ENCODE data around the gene BCR. TPM values are rescaled to one million over a fixed set of nuclear protein-coding genes. Genes with fewer than 3 reads are reported as not detected.
A peak's percentile ranks its signal among the peaks of the same experiment; 100 is the strongest.

The BCR gene
- total RNA-seq, 1 experiment from 2014 or later, result 129 TPM

DNA sequence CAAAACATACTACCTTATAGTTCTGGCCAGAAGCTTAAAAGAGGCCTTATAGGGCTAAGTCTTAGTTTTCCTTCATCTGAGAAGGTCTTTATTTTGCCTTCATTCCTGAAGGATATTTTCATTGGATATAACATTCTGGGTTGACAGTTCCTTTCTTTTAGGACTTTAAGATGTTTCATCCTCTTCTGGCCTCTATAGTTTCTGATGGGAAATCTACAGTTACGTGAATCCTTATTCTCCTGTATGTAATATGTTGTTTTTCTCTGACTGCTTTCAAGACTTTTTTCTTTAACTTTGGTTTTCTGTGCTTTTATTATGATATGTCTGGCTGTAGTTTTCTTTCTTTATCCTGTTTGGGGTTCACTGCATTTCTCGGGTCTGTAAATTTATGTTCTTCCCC is 48.2 kb downstream of the BCR start:
- 0 out of 2 replicates have a peak overlapping the region, but pooled peaks have one; percentile 3 for H3K27ac Mint-ChIP-seq
- no peak for ATAC-seq
- ChIA-PET POLR2A (interaction anchor here (1.1 kb wide), 1 partner anchor 14 kb away, joined by 5 read pairs; no protein-coding TSS in a partner anchor), CTCF (interaction anchor here (1.5 kb wide), 1 partner anchor 13 kb away, joined by 4 read pairs; no protein-coding TSS in a partner anchor)
- DNase-seq (ENCODE audit: low spot score), result no peak
- TF ChIP-seq ZNF317 (CRISPR knock-in tag; IDR thresholded peaks at IDR 0.05; ENCODE audit: borderline replicate concordance, low read depth) (0 out of 2 replicates have a peak, but pooled peaks have one; percentile 45), EMX1 (CRISPR knock-in tag; IDR thresholded peaks at IDR 0.05) (no peak)
- H3K4me3 Mint-ChIP-seq, result no peak overlapping the region
- peaks cover 30% of the 10 kb centered on the region for H3K36me3 Mint-ChIP-seq
- peaks cover 24% of the 10 kb centered on the region for H3K9me3 Mint-ChIP-seq
- H3K4me1 Mint-ChIP-seq, result peaks cover 84% of the 10 kb centered on the region
- H3K27me3 Mint-ChIP-seq (ENCODE audit: low read depth), result no peaks in the 10 kb centered on the region; the same call in 1 of the 2 replicates

DNA sequence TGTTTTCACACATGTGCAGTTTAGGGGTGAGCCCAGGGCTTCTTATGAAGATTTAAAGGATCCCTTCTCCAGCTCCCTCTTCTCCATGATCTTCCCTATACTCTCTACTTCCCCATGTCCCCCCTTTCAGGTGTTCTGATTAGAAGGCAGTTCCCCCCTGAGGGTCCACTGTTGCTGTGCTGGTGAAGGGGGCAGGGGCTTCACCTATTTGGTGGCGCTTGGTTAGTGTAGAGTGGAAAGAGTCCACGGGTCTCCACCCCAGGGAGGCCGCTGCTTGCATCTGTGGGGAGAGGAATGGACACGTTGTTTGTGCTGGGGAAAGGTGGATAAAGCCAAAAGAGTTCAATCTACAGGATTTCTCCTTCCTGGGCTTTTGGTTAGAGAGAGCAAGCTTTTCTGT is 49.3 kb downstream of the BCR start:
- ChIA-PET POLR2A (interaction anchor here (1.1 kb wide), 1 partner anchor 13 kb away, joined by 5 read pairs; no protein-coding TSS in a partner anchor), CTCF (interaction anchor here (1.0 to 1.8 kb wide), 9 partner anchors 11 to 270 kb away, joined by 3 to 7 read pairs (median 5); no protein-coding TSS in a partner anchor)
- no peak for DNase-seq (ENCODE audit: low spot score)
- Mint-ChIP-seq H3K36me3 (peaks cover 36% of the 10 kb centered on the region), H3K27me3 (ENCODE audit: low read depth) (no peaks in the 10 kb centered on the region; the same call in 1 of the 2 replicates), H3K27ac (peak overlapping the region; percentile 98), H3K9me3 (peaks cover 24% of the 10 kb centered on the region), H3K4me3 (no peak overlapping the region), H3K4me1 (peaks cover 81% of the 10 kb centered on the region)
- no peak for ATAC-seq
- TF ChIP-seq, protein P1, sequence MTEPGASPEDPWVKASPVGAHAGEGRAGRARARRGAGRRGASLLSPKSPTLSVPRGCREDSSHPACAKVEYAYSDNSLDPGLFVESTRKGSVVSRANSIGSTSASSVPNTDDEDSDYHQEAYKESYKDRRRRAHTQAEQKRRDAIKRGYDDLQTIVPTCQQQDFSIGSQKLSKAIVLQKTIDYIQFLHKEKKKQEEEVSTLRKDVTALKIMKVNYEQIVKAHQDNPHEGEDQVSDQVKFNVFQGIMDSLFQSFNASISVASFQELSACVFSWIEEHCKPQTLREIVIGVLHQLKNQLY (CRISPR knock-in tag; IDR thresholded peaks at IDR 0.05), result no peak
- TF ChIP-seq TEAD1 (CRISPR knock-in tag; IDR thresholded peaks at IDR 0.05), result no peak
- TF ChIP-seq, protein P2, sequence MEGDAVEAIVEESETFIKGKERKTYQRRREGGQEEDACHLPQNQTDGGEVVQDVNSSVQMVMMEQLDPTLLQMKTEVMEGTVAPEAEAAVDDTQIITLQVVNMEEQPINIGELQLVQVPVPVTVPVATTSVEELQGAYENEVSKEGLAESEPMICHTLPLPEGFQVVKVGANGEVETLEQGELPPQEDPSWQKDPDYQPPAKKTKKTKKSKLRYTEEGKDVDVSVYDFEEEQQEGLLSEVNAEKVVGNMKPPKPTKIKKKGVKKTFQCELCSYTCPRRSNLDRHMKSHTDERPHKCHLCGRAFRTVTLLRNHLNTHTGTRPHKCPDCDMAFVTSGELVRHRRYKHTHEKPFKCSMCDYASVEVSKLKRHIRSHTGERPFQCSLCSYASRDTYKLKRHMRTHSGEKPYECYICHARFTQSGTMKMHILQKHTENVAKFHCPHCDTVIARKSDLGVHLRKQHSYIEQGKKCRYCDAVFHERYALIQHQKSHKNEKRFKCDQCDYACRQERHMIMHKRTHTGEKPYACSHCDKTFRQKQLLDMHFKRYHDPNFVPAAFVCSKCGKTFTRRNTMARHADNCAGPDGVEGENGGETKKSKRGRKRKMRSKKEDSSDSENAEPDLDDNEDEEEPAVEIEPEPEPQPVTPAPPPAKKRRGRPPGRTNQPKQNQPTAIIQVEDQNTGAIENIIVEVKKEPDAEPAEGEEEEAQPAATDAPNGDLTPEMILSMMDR (IDR thresholded peaks at IDR 0.05), result no peak
- TF ChIP-seq, protein P3, sequence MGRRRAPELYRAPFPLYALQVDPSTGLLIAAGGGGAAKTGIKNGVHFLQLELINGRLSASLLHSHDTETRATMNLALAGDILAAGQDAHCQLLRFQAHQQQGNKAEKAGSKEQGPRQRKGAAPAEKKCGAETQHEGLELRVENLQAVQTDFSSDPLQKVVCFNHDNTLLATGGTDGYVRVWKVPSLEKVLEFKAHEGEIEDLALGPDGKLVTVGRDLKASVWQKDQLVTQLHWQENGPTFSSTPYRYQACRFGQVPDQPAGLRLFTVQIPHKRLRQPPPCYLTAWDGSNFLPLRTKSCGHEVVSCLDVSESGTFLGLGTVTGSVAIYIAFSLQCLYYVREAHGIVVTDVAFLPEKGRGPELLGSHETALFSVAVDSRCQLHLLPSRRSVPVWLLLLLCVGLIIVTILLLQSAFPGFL (CRISPR knock-in tag; IDR thresholded peaks at IDR 0.05; ENCODE audit: borderline replicate concordance), result no peak
- TF ChIP-seq, protein P4, sequence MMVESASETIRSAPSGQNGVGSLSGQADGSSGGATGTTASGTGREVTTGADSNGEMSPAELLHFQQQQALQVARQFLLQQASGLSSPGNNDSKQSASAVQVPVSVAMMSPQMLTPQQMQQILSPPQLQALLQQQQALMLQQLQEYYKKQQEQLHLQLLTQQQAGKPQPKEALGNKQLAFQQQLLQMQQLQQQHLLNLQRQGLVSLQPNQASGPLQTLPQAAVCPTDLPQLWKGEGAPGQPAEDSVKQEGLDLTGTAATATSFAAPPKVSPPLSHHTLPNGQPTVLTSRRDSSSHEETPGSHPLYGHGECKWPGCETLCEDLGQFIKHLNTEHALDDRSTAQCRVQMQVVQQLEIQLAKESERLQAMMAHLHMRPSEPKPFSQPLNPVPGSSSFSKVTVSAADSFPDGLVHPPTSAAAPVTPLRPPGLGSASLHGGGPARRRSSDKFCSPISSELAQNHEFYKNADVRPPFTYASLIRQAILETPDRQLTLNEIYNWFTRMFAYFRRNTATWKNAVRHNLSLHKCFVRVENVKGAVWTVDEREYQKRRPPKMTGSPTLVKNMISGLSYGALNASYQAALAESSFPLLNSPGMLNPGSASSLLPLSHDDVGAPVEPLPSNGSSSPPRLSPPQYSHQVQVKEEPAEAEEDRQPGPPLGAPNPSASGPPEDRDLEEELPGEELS (CRISPR knock-in tag; IDR thresholded peaks at IDR 0.05), result no peak
- TF ChIP-seq, protein P5, sequence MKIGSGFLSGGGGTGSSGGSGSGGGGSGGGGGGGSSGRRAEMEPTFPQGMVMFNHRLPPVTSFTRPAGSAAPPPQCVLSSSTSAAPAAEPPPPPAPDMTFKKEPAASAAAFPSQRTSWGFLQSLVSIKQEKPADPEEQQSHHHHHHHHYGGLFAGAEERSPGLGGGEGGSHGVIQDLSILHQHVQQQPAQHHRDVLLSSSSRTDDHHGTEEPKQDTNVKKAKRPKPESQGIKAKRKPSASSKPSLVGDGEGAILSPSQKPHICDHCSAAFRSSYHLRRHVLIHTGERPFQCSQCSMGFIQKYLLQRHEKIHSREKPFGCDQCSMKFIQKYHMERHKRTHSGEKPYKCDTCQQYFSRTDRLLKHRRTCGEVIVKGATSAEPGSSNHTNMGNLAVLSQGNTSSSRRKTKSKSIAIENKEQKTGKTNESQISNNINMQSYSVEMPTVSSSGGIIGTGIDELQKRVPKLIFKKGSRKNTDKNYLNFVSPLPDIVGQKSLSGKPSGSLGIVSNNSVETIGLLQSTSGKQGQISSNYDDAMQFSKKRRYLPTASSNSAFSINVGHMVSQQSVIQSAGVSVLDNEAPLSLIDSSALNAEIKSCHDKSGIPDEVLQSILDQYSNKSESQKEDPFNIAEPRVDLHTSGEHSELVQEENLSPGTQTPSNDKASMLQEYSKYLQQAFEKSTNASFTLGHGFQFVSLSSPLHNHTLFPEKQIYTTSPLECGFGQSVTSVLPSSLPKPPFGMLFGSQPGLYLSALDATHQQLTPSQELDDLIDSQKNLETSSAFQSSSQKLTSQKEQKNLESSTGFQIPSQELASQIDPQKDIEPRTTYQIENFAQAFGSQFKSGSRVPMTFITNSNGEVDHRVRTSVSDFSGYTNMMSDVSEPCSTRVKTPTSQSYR (CRISPR knock-in tag; IDR thresholded peaks at IDR 0.05), result no peak
- no peak for TF ChIP-seq ZNF423 (CRISPR knock-in tag; IDR thresholded peaks at IDR 0.05)
- TF ChIP-seq ZNF232 (CRISPR knock-in tag; IDR thresholded peaks at IDR 0.05), result no peak
- no peak for TF ChIP-seq CREM (CRISPR knock-in tag; IDR thresholded peaks at IDR 0.05)
- no peak for TF ChIP-seq ZNF263 (CRISPR knock-in tag; IDR thresholded peaks at IDR 0.05; ENCODE audit: low read depth)
- TF ChIP-seq, protein P6, sequence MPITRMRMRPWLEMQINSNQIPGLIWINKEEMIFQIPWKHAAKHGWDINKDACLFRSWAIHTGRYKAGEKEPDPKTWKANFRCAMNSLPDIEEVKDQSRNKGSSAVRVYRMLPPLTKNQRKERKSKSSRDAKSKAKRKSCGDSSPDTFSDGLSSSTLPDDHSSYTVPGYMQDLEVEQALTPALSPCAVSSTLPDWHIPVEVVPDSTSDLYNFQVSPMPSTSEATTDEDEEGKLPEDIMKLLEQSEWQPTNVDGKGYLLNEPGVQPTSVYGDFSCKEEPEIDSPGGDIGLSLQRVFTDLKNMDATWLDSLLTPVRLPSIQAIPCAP (CRISPR knock-in tag; IDR thresholded peaks at IDR 0.05), result no peak

All from WTC11 (cell line).